PC-9 (cell line): ENCODE results near the gene FBLN2. TPM values are rescaled to one million over a fixed set of nuclear protein-coding genes. Genes with fewer than 3 reads are reported as not detected.

Source experiments
- BruUV-seq: library from RNA; stranded (reverse); fragments of 400-500 nt; replicated peaks from 2 replicates; lab custom pipeline; 2021; lab: Mats Ljungman, UMichigan
- CTCF ChIA-PET: fragments of 300-600 bp; sonication (Branson Sonifier 250); formaldehyde crosslinking; loops from one replicate; lab custom pipeline; 2022; ENCODE audit warnings: antibody characterized with exemption; lab: Charles Lee
- POLR2A ChIA-PET: fragments of 300-600 bp; sonication (Branson Sonifier 250); formaldehyde crosslinking; loops from one replicate; lab custom pipeline; 2022; ENCODE audit warnings: antibody characterized with exemption; ENCODE audit not compliant: unreplicated experiment; lab: Charles Lee
- DNase-seq, 2 experiments: peaks; one replicate each; pipeline versions ENCODE4 v3.0.0 to v3.0.0-alpha.2; 2015 to 2022; ENCODE audit warnings: mixed read lengths in 1 of 2
- H2AFZ ChIP-seq: fragments of 200-600 bp; sonication (generic); 2 replicates; pipeline ENCODE4 v1.8.1; 2017; ENCODE audit warnings: antibody characterized with exemption
- H3F3A ChIP-seq: fragments of 200-600 bp; sonication (generic); 2 replicates; pipeline ENCODE4 v1.8.1; 2017; ENCODE audit warnings: antibody characterized with exemption, mild to moderate bottlenecking, low read depth; ENCODE audit not compliant: insufficient read depth
- H3K27ac ChIP-seq: fragments of 200-600 bp; sonication (generic); 2 replicates; pipeline ENCODE4 v1.6.1; 2016; ENCODE audit warnings: mixed run types
- H3K27me3 ChIP-seq: fragments of 200-600 bp; sonication (generic); 2 replicates; pipeline ENCODE4 v1.6.1; 2016; ENCODE audit warnings: low read depth, mixed run types; ENCODE audit not compliant: insufficient read depth
- H3K36me3 ChIP-seq: fragments of 200-600 bp; sonication (generic); 2 replicates; pipeline ENCODE4 v1.6.1; 2016; ENCODE audit warnings: low read depth, mixed run types
- H3K4me1 ChIP-seq: fragments of 200-600 bp; sonication (generic); replicated peaks from 2 replicates; pipeline ENCODE4 v1.6.1; 2016; ENCODE audit warnings: mixed run types; ENCODE audit not compliant: insufficient read depth
- H3K4me2 ChIP-seq: fragments of 200-600 bp; sonication (generic); 2 replicates; pipeline ENCODE4 v1.6.1; 2017; ENCODE audit warnings: mixed run types
- H3K4me3 ChIP-seq: fragments of 200-600 bp; sonication (generic); 2 replicates; pipeline ENCODE4 v1.6.1; 2016; ENCODE audit warnings: mixed run types
- H3K79me2 ChIP-seq: fragments of 200-600 bp; sonication (generic); 2 replicates; pipeline ENCODE4 v1.6.1; 2017; ENCODE audit warnings: low read depth, mixed run types
- H3K9me2 ChIP-seq: fragments of 200-600 bp; sonication (generic); 2 replicates; pipeline ENCODE4 v1.8.1; 2017; ENCODE audit warnings: mild to moderate bottlenecking; ENCODE audit not compliant: insufficient read depth
- H3K9me3 ChIP-seq: fragments of 200-600 bp; sonication (generic); 2 replicates; pipeline ENCODE4 v1.8.1; 2016; ENCODE audit warnings: low read depth; ENCODE audit not compliant: insufficient read depth
- H4K20me1 ChIP-seq: fragments of 200-600 bp; sonication (generic); 2 replicates; pipeline ENCODE4 v1.8.1; 2017; ENCODE audit not compliant: insufficient read depth
- CTCF ChIP-seq: fragments of 200-600 bp; sonication (generic); conservative IDR thresholded peaks from 2 replicates; pipeline ENCODE4 v1.6.1; 2017; ENCODE audit warnings: mixed run types, antibody characterized with exemption, mild to moderate bottlenecking, moderate library complexity
- EZH2 ChIP-seq: fragments of 200-600 bp; sonication (generic); IDR thresholded peaks from 2 replicates; pipeline ENCODE4 v1.8.0; 2017; ENCODE audit warnings: antibody characterized with exemption, low read depth
- intact Hi-C: fragments of 100-400 bp; cut with micrococcal nuclease; formaldehyde crosslinking; loops from one replicate; pipeline ENCODE4 v1.10.0; 2022; ENCODE audit not compliant: unreplicated experiment
- total RNA-seq: library from RNA; stranded (reverse); gene quantifications from 2 replicates; pipeline ENCODE4 v1.2.3, GENCODE V29; 2021

FBLN2 gene
- total RNA-seq, 1 experiment from 2014 or later: 0.57 TPM

DNA sequence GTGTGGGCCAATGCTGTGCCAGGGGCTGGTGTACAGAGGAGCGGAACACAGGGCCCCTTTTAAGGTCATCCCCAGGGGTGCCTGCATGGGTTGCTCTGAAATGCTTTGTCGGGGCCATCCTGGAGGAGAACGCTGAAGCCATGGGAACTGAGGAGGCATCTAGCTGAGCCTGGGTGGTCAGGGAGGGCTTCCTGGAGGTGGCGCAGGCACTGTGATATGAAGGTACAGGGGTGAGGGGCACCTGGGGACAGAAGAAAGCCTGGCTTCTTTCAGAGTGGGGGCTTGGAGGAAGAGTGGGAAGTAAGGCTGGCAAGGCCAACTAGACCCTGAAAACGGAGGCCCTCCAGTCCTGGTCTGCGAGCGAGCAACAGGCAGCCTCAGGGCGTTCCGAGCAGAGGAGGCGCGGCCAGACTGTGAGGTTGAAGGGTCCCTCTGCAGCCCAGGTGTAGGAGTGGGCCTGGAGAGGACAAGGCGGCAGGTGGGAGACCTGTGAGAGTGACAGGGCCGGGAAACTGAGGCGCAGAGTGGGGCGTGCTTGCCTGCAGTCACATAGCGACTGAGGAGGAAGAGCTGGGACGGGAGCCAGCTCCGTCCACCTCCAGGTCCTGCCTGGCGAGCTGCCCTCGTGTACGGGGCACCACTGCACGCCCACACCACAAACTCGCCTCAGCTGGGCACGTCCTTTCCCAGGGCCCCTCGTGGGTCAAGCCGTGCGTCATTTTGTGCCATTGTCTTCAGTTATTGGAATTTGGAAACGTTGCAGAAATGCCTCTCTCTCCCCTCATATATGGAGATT is 4.1 kb downstream of the FBLN2 start:
- Histone ChIP-seq H4K20me1 (no peaks in the 10 kb centered on the region), H3K27ac (no peak overlapping the region), H2AFZ (no peak overlapping the region), H3K4me1 (no peaks in the 10 kb centered on the region), H3K79me2 (no peaks in the 10 kb centered on the region), H3K27me3 (no peaks in the 10 kb centered on the region), H3K4me3 (no peak overlapping the region), H3K9me3 (no peaks in the 10 kb centered on the region), H3K4me2 (no peak overlapping the region), H3K9me2 (no peaks in the 10 kb centered on the region), H3F3A (no peaks in the 10 kb centered on the region), H3K36me3 (no peaks in the 10 kb centered on the region)
- ChIA-PET CTCF (no interaction called here), POLR2A (no interaction called here)
- BruUV-seq: no TSS peak
- intact Hi-C loops: no loop called here
- TF ChIP-seq EZH2 (no peak), CTCF (no peak)
- no peak for DNase-seq

GRCh38 chr3:13553686-13554085 is 4.8 kb downstream of the FBLN2 start:
- ChIA-PET POLR2A (no interaction called here), CTCF (interaction anchor here (0.6 kb wide), 1 partner anchor 89 kb away, joined by 9 read pairs; no protein-coding TSS in a partner anchor)
- H3K36me3 ChIP-seq: no peaks in the 10 kb centered on the region
- TF ChIP-seq CTCF: no peak
- no peak overlapping the region for H2AFZ ChIP-seq
- H3K9me2 ChIP-seq: no peaks in the 10 kb centered on the region
- H3K4me2 ChIP-seq: no peak overlapping the region
- no peak for DNase-seq
- H3K79me2 ChIP-seq: no peaks in the 10 kb centered on the region
- intact Hi-C loops: no loop called here
- no peak overlapping the region for H3K27ac ChIP-seq
- no peaks in the 10 kb centered on the region for H3F3A ChIP-seq
- no peaks in the 10 kb centered on the region for H3K27me3 ChIP-seq
- H4K20me1 ChIP-seq: no peaks in the 10 kb centered on the region
- no peak overlapping the region for H3K4me3 ChIP-seq
- BruUV-seq: no TSS peak
- H3K4me1 ChIP-seq: no peaks in the 10 kb centered on the region
- H3K9me3 ChIP-seq: no peaks in the 10 kb centered on the region

DNA sequence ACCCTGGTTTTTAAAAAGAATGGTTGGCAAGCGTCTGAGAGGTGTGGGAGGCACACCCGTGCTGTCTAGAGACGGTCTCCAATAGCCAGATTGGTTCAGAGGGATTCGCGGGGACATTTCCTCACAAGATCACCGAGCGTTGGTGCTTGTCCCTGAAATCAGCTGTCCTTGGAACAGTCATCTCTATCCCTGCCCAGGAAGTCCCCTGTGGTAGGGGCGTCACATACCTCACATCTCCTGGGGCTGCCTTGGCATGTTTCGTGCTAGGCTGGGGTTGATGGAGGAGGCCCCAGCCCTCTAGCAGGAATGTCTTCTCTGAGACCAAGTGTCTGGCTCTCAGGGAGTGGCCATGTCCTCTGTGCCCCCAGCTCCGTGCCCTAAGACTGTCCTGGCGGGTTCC is 6.8 kb downstream of the FBLN2 start:
- TF ChIP-seq EZH2 (no peak), CTCF (no peak)
- no peak for DNase-seq
- POLR2A ChIA-PET: no interaction called here
- Histone ChIP-seq H3F3A (no peaks in the 10 kb centered on the region), H3K4me1 (no peaks in the 10 kb centered on the region), H3K9me2 (no peaks in the 10 kb centered on the region), H3K9me3 (no peaks in the 10 kb centered on the region), H4K20me1 (no peaks in the 10 kb centered on the region), H3K36me3 (no peaks in the 10 kb centered on the region), H2AFZ (no peak overlapping the region), H3K27ac (no peak overlapping the region), H3K79me2 (no peaks in the 10 kb centered on the region), H3K27me3 (no peaks in the 10 kb centered on the region), H3K4me3 (no peak overlapping the region), H3K4me2 (no peak overlapping the region)
- BruUV-seq: no TSS peak
- intact Hi-C loops: no loop called here
- CTCF ChIA-PET: no interaction called here
